K562 (cell line): ENCODE data around the gene SCT. TPM values are rescaled to one million over a fixed set of nuclear protein-coding genes. Genes with fewer than 3 reads are reported as not detected.

Experiments
- ATAC-seq: fragments of 200-7000 bp; cut with Tn5 transposase; 3 replicates; pipeline ENCODE4 v1.9.1; 2020; ENCODE audit warnings: moderate library complexity
- Bru-seq: library from RNA; stranded (reverse); fragments of 400-500 nt; gene quantifications from one replicate; lab custom pipeline; 2021; lab: Mats Ljungman, UMichigan
- BruChase-seq, 2 experiments: library from RNA; stranded (reverse); fragments of 400-500 nt; gene quantifications; one replicate each; lab custom pipeline; 2021; lab: Mats Ljungman, UMichigan
- BruUV-seq: library from RNA; stranded (reverse); fragments of 400-500 nt; replicated peaks from 2 replicates; lab custom pipeline; 2021; lab: Mats Ljungman, UMichigan
- CTCF ChIA-PET: fragments of 300-600 bp; formaldehyde crosslinking; extraction: SDS; loops from one replicate; lab custom pipeline; 2021; ENCODE audit warnings: low intra/inter-chr PET ratio; lab: Yijun Ruan, JAX
- POLR2A ChIA-PET: fragments of 300-600, 350-650 bp; sonication (Branson Sonifier 250); formaldehyde crosslinking; extraction: SDS; loops from one replicate; lab custom pipeline; 2021; ENCODE audit warnings: antibody characterized with exemption, inconsistent platforms; lab: Yijun Ruan, JAX
- DNase-seq, 4 experiments: peaks; one replicate each; pipeline versions ENCODE4 v3.0.0 to v3.0.0-alpha.2; 2011 to 2018; ENCODE audit warnings: low spot score in 3 of 4, mixed read lengths in 3 of 4; ENCODE audit errors: extremely low read depth in 1 of 4
- FAIRE-seq: peaks from 2 replicates; lab custom pipeline; 2011; peaks lifted over from hg19 to GRCh38; lab: Jason Lieb, UNC
- H2AFZ ChIP-seq: 2 replicates; pipeline ENCODE4 v1.6.0; 2011; ENCODE audit warnings: low read depth, low read length, control low read depth, inconsistent platforms
- H3K27ac ChIP-seq: fragments of 200-600 bp; 3 replicates; pipeline ENCODE4 v1.8.0; 2011; ENCODE audit warnings: low read depth, mild to moderate bottlenecking, control low read depth, inconsistent platforms, low read length, moderate library complexity, mixed read lengths; ENCODE audit errors: extremely low read depth
- H3K27me3 ChIP-seq, 2 experiments: fragments of 300-600 bp in 1 of 2; 2 replicates in 1 of 2; 3 replicates in 1 of 2; pipeline versions ENCODE4 v1.6.0 to v1.8.0; 2011; ENCODE audit warnings: inconsistent platforms in 2 of 2, low read length in 2 of 2, mild to moderate bottlenecking in 1 of 2, mixed read lengths in 1 of 2, moderate library complexity in 1 of 2; ENCODE audit not compliant: control insufficient read depth in 2 of 2, insufficient read depth in 2 of 2
- H3K36me3 ChIP-seq: fragments of 300-600 bp; 3 replicates; pipeline ENCODE4 v1.8.0; 2011; ENCODE audit warnings: mild to moderate bottlenecking, low read length, inconsistent platforms; ENCODE audit not compliant: control insufficient read depth, insufficient read depth
- H3K4me1 ChIP-seq, 2 experiments: fragments of 200-600 bp in 1 of 2; replicated peaks in 1 of 2; 2 replicates in 1 of 2; 3 replicates in 1 of 2; pipeline versions ENCODE4 v1.5.1 to v1.8.0; 2011; ENCODE audit warnings: inconsistent platforms in 2 of 2, low read length in 2 of 2, mild to moderate bottlenecking in 1 of 2, mixed read lengths in 1 of 2, moderate library complexity in 1 of 2; ENCODE audit not compliant: control insufficient read depth in 2 of 2, insufficient read depth in 2 of 2
- H3K4me2 ChIP-seq: 2 replicates; pipeline ENCODE4 v1.6.1; 2011; ENCODE audit warnings: low read length, control low read depth, inconsistent platforms, mixed read lengths; ENCODE audit not compliant: insufficient read depth
- H3K4me3 ChIP-seq: fragments of 200-600 bp; sonication (generic), shearing (Covaris generic); 2 replicates; pipeline ENCODE4 v1.5.1; 2016; ENCODE audit warnings: control low read depth, inconsistent platforms
- H3K79me2 ChIP-seq: fragments of 200-600 bp; 3 replicates; pipeline ENCODE4 v1.8.0; 2011; ENCODE audit warnings: low read length, inconsistent platforms; ENCODE audit not compliant: control insufficient read depth, insufficient read depth
- H3K9ac ChIP-seq, 2 experiments: 2 replicates each; pipeline versions ENCODE4 v1.6.0 to v1.6.1; 2011; ENCODE audit warnings: low read depth in 2 of 2, low read length in 2 of 2, control low read depth in 1 of 2, inconsistent platforms in 1 of 2, mild to moderate bottlenecking in 1 of 2, mixed read lengths in 1 of 2; ENCODE audit not compliant: insufficient read depth in 1 of 2
- H3K9me1 ChIP-seq: one replicate; pipeline ENCODE4 v1.6.0; 2011; ENCODE audit warnings: inconsistent platforms, mild to moderate bottlenecking, low read length, moderate library complexity; ENCODE audit not compliant: control insufficient read depth, insufficient read depth
- H3K9me3 ChIP-seq: replicated peaks from 2 replicates; pipeline ENCODE4 v1.5.1; 2011; ENCODE audit warnings: low read depth, low read length, inconsistent platforms; ENCODE audit not compliant: control insufficient read depth, insufficient read depth
- H4K20me1 ChIP-seq: replicated peaks from 2 replicates; pipeline ENCODE4 v1.6.1; 2011; ENCODE audit warnings: low read length, inconsistent platforms, mixed read lengths; ENCODE audit not compliant: control insufficient read depth, insufficient read depth
- POLR2AphosphoS5 ChIP-seq: IDR thresholded peaks from 2 replicates; pipeline ENCODE4 v1.6.1; 2011; ENCODE audit warnings: mild to moderate bottlenecking, low read depth, low read length, moderate library complexity; ENCODE audit not compliant: control insufficient read depth, insufficient read depth
- POLR2G ChIP-seq: fragments of 200-400 bp; formaldehyde crosslinking; IDR thresholded peaks from 2 replicates; pipeline ENCODE4 v1.6.1; 2017; ENCODE audit warnings: low read depth, mild to moderate bottlenecking, antibody characterized with exemption, low read length, moderate library complexity
- ZBTB7A ChIP-seq: IDR thresholded peaks from 2 replicates; pipeline ENCODE4 v1.6.1; 2011; ENCODE audit warnings: low read depth, mild to moderate bottlenecking, low read length, moderate library complexity, borderline replicate concordance; ENCODE audit not compliant: control insufficient read depth
- WGBS: fragments of 100-300 bp; shearing (Covaris generic); methylation state at CpG from one replicate; pipeline ENCODE4 v1.1.6; 2016; ENCODE audit warnings: low coverage, mixed read lengths; ENCODE audit not compliant: insufficient coverage; ENCODE audit errors: missing lambda C conversion rate; 5-methylcytosine and 5-hydroxymethylcytosine counted together
- in situ Hi-C: fragments of 300-500 bp; cut with MboI; formaldehyde crosslinking; loops from 4 replicates; pipeline ENCODE4 v1.15.0; 2018; ENCODE audit warnings: inconsistent platforms, mixed read lengths
- intact Hi-C: fragments of 100-400 bp; cut with micrococcal nuclease; formaldehyde crosslinking; loops from 2 replicates; pipeline ENCODE4 v1.14.2; 2022
- long read RNA-seq, 3 experiments: library from polyadenylated mRNA in 2 of 3; library from RNA in 1 of 3; unstranded in 2 of 3; stranded (forward) in 1 of 3; transcript quantifications; one replicate each; pipeline ENCODE4 v2.0.0, GENCODE V29; 2019 to 2022
- polyA minus RNA-seq, 3 experiments: library from RNA; depleted of rRNA, polyadenylated mRNA; stranded (reverse); fragments of >200 nt; gene quantifications; 2 replicates each; pipeline ENCODE4 v1.2.3, GENCODE V29; 2011
- polyA plus RNA-seq, 8 experiments: library from polyadenylated mRNA; depleted of rRNA in 4 of 8; stranded (reverse) in 5 of 8; unstranded in 3 of 8; fragments of >200 nt; fragmentation: Nextera tagmentation in 2 of 8; fragmentation: Illumina TruSeq in 1 of 8; extraction: Ambion mirVana in 2 of 8; extraction: Trizol in 1 of 8; gene quantifications; 2 replicates each; pipeline versions ENCODE4 v1.2.1 to v1.2.3, GENCODE V29; 2011 to 2014; ENCODE audit warnings: inconsistent platforms in 1 of 8, missing spikeins in 1 of 8
- total RNA-seq, 7 experiments: library from RNA; depleted of rRNA in 6 of 7; stranded (reverse); fragments of >200 nt in 6 of 7; fragmentation: Illumina TruSeq in 2 of 7; extraction: Trizol in 2 of 7; gene quantifications; 2 replicates each; pipeline versions ENCODE4 v1.2.1 to v1.2.3, GENCODE V29; 2011 to 2021; ENCODE audit warnings: low replicate concordance in 1 of 7
- TF ChIP-seq, protein P1 (sequence below): sonication (generic); formaldehyde crosslinking; IDR thresholded peaks from 2 replicates; pipeline ENCODE4 v1.8.1; 2023; ENCODE audit warnings: mild to moderate bottlenecking, missing genetic modification reagents

SCT gene, protein sequence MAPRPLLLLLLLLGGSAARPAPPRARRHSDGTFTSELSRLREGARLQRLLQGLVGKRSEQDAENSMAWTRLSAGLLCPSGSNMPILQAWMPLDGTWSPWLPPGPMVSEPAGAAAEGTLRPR
- not detected in 2 replicates for total RNA-seq (2011; cell fraction: chromatin; rRNA removed; ENCODE audit: low replicate concordance)
- not detected in 2 replicates for total RNA-seq (2011; cell fraction: nucleolus; rRNA removed)
- total RNA-seq (2011; cell fraction: nucleoplasm; rRNA removed): not detected in 2 replicates
- not detected in 2 replicates for total RNA-seq (2014; rRNA removed)
- total RNA-seq (2014; rRNA removed; fragmentation: Illumina TruSeq; extraction: Trizol): not detected in 2 replicates
- total RNA-seq (2015; rRNA removed; fragmentation: Illumina TruSeq; extraction: Trizol): not detected in 2 replicates
- total RNA-seq (2021): not detected in 2 replicates
- not detected in 2 replicates for polyA plus RNA-seq (2011; rRNA removed)
- not detected in 2 replicates for polyA plus RNA-seq (2011; cell fraction: cytosol; rRNA removed)
- not detected in 2 replicates for polyA plus RNA-seq (2011; cell fraction: nucleus; rRNA removed)
- polyA plus RNA-seq (2012): not detected in 2 replicates
- polyA plus RNA-seq (2014; fragmentation: Illumina TruSeq; extraction: Trizol): not detected in 2 replicates
- not detected for polyA plus RNA-seq (2014; fragmentation: Nextera tagmentation; extraction: Ambion mirVana)
- not detected in 2 replicates for polyA plus RNA-seq (2014; rRNA removed)
- not detected in 2 replicates for polyA minus RNA-seq (2011; rRNA and poly(A)+ RNA removed)
- not detected in 2 replicates for polyA minus RNA-seq (2011; cell fraction: cytosol; rRNA and poly(A)+ RNA removed)
- polyA minus RNA-seq (2011; cell fraction: nucleus; rRNA and poly(A)+ RNA removed): not detected in 2 replicates
- Bru-seq, nascent RNA: not detected
- not detected for BruChase-seq, experiment 1, labeled RNA remaining after a 2-hour chase
- not detected for BruChase-seq, experiment 2, labeled RNA remaining after a 6-hour chase
- long read RNA-seq, experiment 1: 0 reads
- long read RNA-seq, experiment 2: 0 reads
- long read RNA-seq, experiment 3: 0 reads

- H3K4me3 ChIP-seq: no peak within 1 kb of the TSS
- no peaks in the 10 kb centered on the region for H3K9me3 ChIP-seq
- ATAC-seq (no peak), DNase-seq (no peak), FAIRE-seq (no peak)
- BruUV-seq: no TSS peak
- no peaks in the 10 kb centered on the region for H3K27me3 ChIP-seq
- H3K27ac ChIP-seq: no peak within 1 kb of the TSS
- no peaks in the 10 kb centered on the region for H3K9me1 ChIP-seq
- TF ChIP-seq POLR2AphosphoS5 (no peak), ZBTB7A (peak; percentile 30; the same call in 1 of the 2 replicates), POLR2G (peak; percentile 6; the same call in 1 of the 2 replicates)
- TF ChIP-seq, protein P1, sequence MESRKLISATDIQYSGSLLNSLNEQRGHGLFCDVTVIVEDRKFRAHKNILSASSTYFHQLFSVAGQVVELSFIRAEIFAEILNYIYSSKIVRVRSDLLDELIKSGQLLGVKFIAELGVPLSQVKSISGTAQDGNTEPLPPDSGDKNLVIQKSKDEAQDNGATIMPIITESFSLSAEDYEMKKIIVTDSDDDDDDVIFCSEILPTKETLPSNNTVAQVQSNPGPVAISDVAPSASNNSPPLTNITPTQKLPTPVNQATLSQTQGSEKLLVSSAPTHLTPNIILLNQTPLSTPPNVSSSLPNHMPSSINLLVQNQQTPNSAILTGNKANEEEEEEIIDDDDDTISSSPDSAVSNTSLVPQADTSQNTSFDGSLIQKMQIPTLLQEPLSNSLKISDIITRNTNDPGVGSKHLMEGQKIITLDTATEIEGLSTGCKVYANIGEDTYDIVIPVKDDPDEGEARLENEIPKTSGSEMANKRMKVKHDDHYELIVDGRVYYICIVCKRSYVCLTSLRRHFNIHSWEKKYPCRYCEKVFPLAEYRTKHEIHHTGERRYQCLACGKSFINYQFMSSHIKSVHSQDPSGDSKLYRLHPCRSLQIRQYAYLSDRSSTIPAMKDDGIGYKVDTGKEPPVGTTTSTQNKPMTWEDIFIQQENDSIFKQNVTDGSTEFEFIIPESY (CRISPR knock-in tag): peak; percentile 15; the same call in 1 of the 2 replicates
- peaks cover 0 to 42% of the 10 kb centered on the region in 2 experiments; a peak in 2 of 5 replicates for H3K4me1 ChIP-seq
- WGBS: 95% methylated on average over 4 of the region's 72 CpGs
- no peaks in the 10 kb centered on the region for H4K20me1 ChIP-seq
- H3K9ac ChIP-seq: no peak within 1 kb of the TSS
- ChIA-PET POLR2A (no interaction called here), CTCF (interaction anchor here (0.6 kb wide), 1 partner anchor 27 kb away, joined by 3 read pairs; no protein-coding TSS in a partner anchor)
- no peak within 1 kb of the TSS for H3K4me2 ChIP-seq
- peaks cover 12% of the 10 kb centered on the region; the same call in 1 of the 3 replicates for H3K36me3 ChIP-seq
- no peaks in the 10 kb centered on the region for H3K79me2 ChIP-seq
- intact Hi-C loops (no loop called here), in situ Hi-C loops (no loop called here)
- no peak within 1 kb of the TSS for H2AFZ ChIP-seq
Observed at GRCh38 chr11:626475-627307, at the start of gene SCT. TSS of gene SCT (minus strand) at chr11:627181. CDS start at chr11:627143, 38 bp downstream.
